Measurements from ENCODE around the gene RCOR1. TPM values are rescaled to one million over a fixed set of nuclear protein-coding genes. Genes with fewer than 3 reads are reported as not detected.
A peak's percentile ranks its signal among the peaks of the same experiment; 100 is the strongest.

Gene RCOR1
- total RNA-seq, 1 donor from 2014 or later = 4.7 TPM

- Histone ChIP-seq H3K4me3 (no peak overlapping the region), H3K27ac (no peak overlapping the region), H3K4me1 (peaks cover under 1 to 7% of the 10 kb centered on the region in 2 donors), H3K36me3 (no peaks in the 10 kb centered on the region), H3K9me3 (no peaks in the 10 kb centered on the region), H3K27me3 (no peaks in the 10 kb centered on the region)
- no peak for TF ChIP-seq CTCF (IDR thresholded peaks at IDR 0.05)
- no peak for DNase-seq (ENCODE audit: low spot score in 2 of 2)
- intact Hi-C loops (cut with DNase I) = no loop called here
These were observed 3.6 kb upstream of the RCOR1 start for GRCh38 chr14:102588821-102589220.

- no peaks in the 10 kb centered on the region for H3K9me3 ChIP-seq
- intact Hi-C loops (cut with DNase I) = loop anchor here (5.0 kb wide), 3 partner anchors 273 to 828 kb away; partner anchors contain the start of genes CDC42BPB, PPP2R5C and ZNF839
- DNase-seq (ENCODE audit: low spot score in 2 of 2) = no peak
- H3K4me3 ChIP-seq = no peak overlapping the region
- peaks cover 8 to 9% of the 10 kb centered on the region in 2 donors for H3K4me1 ChIP-seq
- no peaks in the 10 kb centered on the region for H3K27me3 ChIP-seq
- no peaks in the 10 kb centered on the region for H3K36me3 ChIP-seq
- H3K27ac ChIP-seq = no peak overlapping the region
- no peak for TF ChIP-seq CTCF (IDR thresholded peaks at IDR 0.05)
These were observed 2.6 kb upstream of the RCOR1 start for GRCh38 chr14:102589761-102590290.

- Histone ChIP-seq H3K36me3 (no peaks in the 10 kb centered on the region), H3K27ac (peak overlapping the region; percentile 94 to 98), H3K9me3 (no peaks in the 10 kb centered on the region), H3K4me1 (peaks cover 8 to 12% of the 10 kb centered on the region in 2 donors), H3K27me3 (no peaks in the 10 kb centered on the region), H3K4me3 (peak overlapping the region in 1 of 2 donors; percentile 83)
- intact Hi-C loops (cut with DNase I) = loop anchor here (5.0 kb wide), 3 partner anchors 273 to 828 kb away; partner anchors contain the start of genes CDC42BPB, PPP2R5C and ZNF839
- peak in 2 of 3 experiments; percentile 33 to 38 for TF ChIP-seq CTCF (IDR thresholded peaks at IDR 0.05)
- DNase-seq (ENCODE audit: low spot score in 2 of 2) = no peak
These were observed 1.8 kb upstream of the RCOR1 start for GRCh38 chr14:102590667-102591099.

GRCh38 chr14:102591372-102591943 lies 991 bp upstream of the RCOR1 start:
- H3K9me3 ChIP-seq = no peaks in the 10 kb centered on the region
- peak in 1 of 2 donors; percentile 72 for DNase-seq (ENCODE audit: low spot score in 2 of 2)
- no peaks in the 10 kb centered on the region for H3K27me3 ChIP-seq
- intact Hi-C loops (cut with DNase I) = loop anchor here (5.0 kb wide), 3 partner anchors 274 to 829 kb away; partner anchors contain the start of genes CDC42BPB, PPP2R5C and ZNF839
- peak overlapping the region; percentile 68 to 83 for H3K4me3 ChIP-seq
- peak overlapping the region; percentile 94 to 98 for H3K27ac ChIP-seq
- H3K36me3 ChIP-seq = no peaks in the 10 kb centered on the region
- no peak for TF ChIP-seq CTCF (IDR thresholded peaks at IDR 0.05)
- H3K4me1 ChIP-seq = peaks cover 8 to 12% of the 10 kb centered on the region in 2 donors

GRCh38 chr14:102592763-102593060 lies 263 bp downstream of the RCOR1 start:
- intact Hi-C loops (cut with DNase I) = loop anchor here (1.0 to 5.0 kb wide), 6 partner anchors 68 to 830 kb away; partner anchors contain the start of genes ANKRD9, CDC42BPB, CINP and PPP2R5C
- Histone ChIP-seq H3K36me3 (no peaks in the 10 kb centered on the region), H3K4me3 (peak overlapping the region; percentile 68 to 83), H3K27me3 (no peaks in the 10 kb centered on the region), H3K9me3 (no peaks in the 10 kb centered on the region), H3K27ac (peak overlapping the region; percentile 94 to 98), H3K4me1 (peaks cover 8 to 12% of the 10 kb centered on the region in 2 donors)
- no peak for TF ChIP-seq CTCF (IDR thresholded peaks at IDR 0.05)
- DNase-seq (ENCODE audit: low spot score in 2 of 2) = no peak

All from ascending aorta (tissue), 2 donors.